SU-DHL-6 (cell line): ENCODE data around the gene ACVR1.

Source experiments
- H2AFZ ChIP-seq: fragments of 200-600 bp; sonication (generic); 2 replicates; pipeline ENCODE4 v1.6.1; 2014; ENCODE audit warnings: low read depth, mild to moderate bottlenecking, moderate library complexity, mixed read lengths, antibody characterized with exemption, low read length; ENCODE audit not compliant: severe bottlenecking
- H3F3A ChIP-seq: fragments of 200-600 bp; shearing (Covaris generic); 2 replicates; pipeline ENCODE4 v1.6.0; 2016; ENCODE audit warnings: antibody characterized with exemption, mild to moderate bottlenecking; ENCODE audit not compliant: insufficient read depth
- H3K27ac ChIP-seq: fragments of 200-600 bp; sonication (generic); 2 replicates; pipeline ENCODE4 v1.5.1; 2016; ENCODE audit warnings: low read depth, mild to moderate bottlenecking, low read length, moderate library complexity, mixed read lengths
- H3K27me3 ChIP-seq: fragments of 200-600 bp; sonication (generic), shearing (Covaris generic); 2 replicates; pipeline ENCODE4 v1.6.0; 2014; ENCODE audit warnings: mild to moderate bottlenecking, low read length
- H3K36me3 ChIP-seq: fragments of 200-600 bp; sonication (generic); 2 replicates; pipeline ENCODE4 v1.6.1; 2014; ENCODE audit warnings: mild to moderate bottlenecking, low read length, mixed read lengths
- H3K4me2 ChIP-seq: fragments of 300-600, 200-600 bp; shearing (Covaris generic), sonication (generic); 2 replicates; pipeline ENCODE4 v1.6.0; 2014; ENCODE audit warnings: low read length, low read depth, mild to moderate bottlenecking; ENCODE audit not compliant: poor library complexity, severe bottlenecking
- H3K4me3 ChIP-seq: fragments of 200-600 bp; sonication (generic); 2 replicates; pipeline ENCODE4 v1.5.1; 2014; ENCODE audit warnings: antibody characterized with exemption, low read length, mild to moderate bottlenecking, mixed read lengths; ENCODE audit not compliant: insufficient read depth, poor library complexity, severe bottlenecking
- H3K79me2 ChIP-seq: fragments of 200-600 bp; sonication (generic); 2 replicates; pipeline ENCODE4 v1.6.1; 2014; ENCODE audit warnings: mild to moderate bottlenecking, low read length, moderate library complexity; ENCODE audit not compliant: insufficient read depth
- H3K9ac ChIP-seq: fragments of 200-600 bp; sonication (generic); 2 replicates; pipeline ENCODE4 v1.7.0; 2014; ENCODE audit warnings: mild to moderate bottlenecking, low read length
- H3K9me2 ChIP-seq: fragments of 200-600 bp; sonication (generic); replicated peaks from 2 replicates; pipeline ENCODE4 v1.6.1; 2014; ENCODE audit warnings: low read length; ENCODE audit not compliant: insufficient read depth
- H3K9me3 ChIP-seq: fragments of 200-600 bp; sonication (generic); 2 replicates; pipeline ENCODE4 v1.6.1; 2014; ENCODE audit warnings: low read length, mixed read lengths; ENCODE audit not compliant: insufficient read depth
- H4K20me1 ChIP-seq: fragments of 200-600 bp; sonication (generic); 2 replicates; pipeline ENCODE4 v1.6.1; 2014; ENCODE audit warnings: low read depth, mild to moderate bottlenecking, antibody characterized with exemption, low read length, moderate library complexity, mixed read lengths
- CTCF ChIP-seq: fragments of 200-600 bp; sonication (generic); IDR thresholded peaks from one replicate; pipeline ENCODE4 v1.5.1; 2017; ENCODE audit warnings: antibody characterized with exemption, mild to moderate bottlenecking, low read length, moderate library complexity; ENCODE audit not compliant: insufficient read depth, poor library complexity, severe bottlenecking
- EZH2phosphoT487 ChIP-seq: fragments of 200-600 bp; sonication (generic), shearing (Covaris generic); conservative IDR thresholded peaks from 2 replicates; pipeline ENCODE4 v1.6.1; 2018; ENCODE audit warnings: mild to moderate bottlenecking, antibody characterized with exemption, low read length, moderate library complexity, mixed read lengths

Gene ACVR1

GRCh38 chr2:157895531-157895930, 19.4 kb upstream of the ACVR1 start:
- Histone ChIP-seq H4K20me1 (no peaks in the 10 kb centered on the region), H3K4me3 (no peak overlapping the region), H3F3A (no peaks in the 10 kb centered on the region), H3K36me3 (no peaks in the 10 kb centered on the region), H3K27me3 (no peaks in the 10 kb centered on the region), H3K4me2 (no peak overlapping the region), H3K9ac (no peak overlapping the region), H3K9me3 (no peaks in the 10 kb centered on the region), H2AFZ (no peak overlapping the region), H3K79me2 (no peaks in the 10 kb centered on the region), H3K9me2 (no peaks in the 10 kb centered on the region), H3K27ac (no peak overlapping the region)
- TF ChIP-seq CTCF: no peak

- H3K4me2 ChIP-seq: no peak overlapping the region
- no peaks in the 10 kb centered on the region for H3K27me3 ChIP-seq
- no peaks in the 10 kb centered on the region for H3K9me3 ChIP-seq
- H2AFZ ChIP-seq: no peak overlapping the region
- no peak overlapping the region for H3K9ac ChIP-seq
- H3K79me2 ChIP-seq: no peaks in the 10 kb centered on the region
- H3K4me3 ChIP-seq: no peak overlapping the region
- H3F3A ChIP-seq: no peaks in the 10 kb centered on the region
- no peaks in the 10 kb centered on the region for H3K36me3 ChIP-seq
- no peak overlapping the region for H3K27ac ChIP-seq
- TF ChIP-seq CTCF: no peak
- no peak for TF ChIP-seq EZH2phosphoT487
- H3K9me2 ChIP-seq: no peaks in the 10 kb centered on the region
- H4K20me1 ChIP-seq: no peaks in the 10 kb centered on the region
Observed at GRCh38 chr2:157894694-157895435, 18.7 kb upstream of the ACVR1 start.

- Histone ChIP-seq H3K27me3 (no peaks in the 10 kb centered on the region), H3K9ac (no peak overlapping the region), H3K27ac (no peak overlapping the region), H3K9me2 (no peaks in the 10 kb centered on the region), H3K79me2 (no peaks in the 10 kb centered on the region), H3K9me3 (no peaks in the 10 kb centered on the region), H3F3A (no peaks in the 10 kb centered on the region), H2AFZ (no peak overlapping the region), H3K4me2 (no peak overlapping the region), H4K20me1 (no peaks in the 10 kb centered on the region), H3K4me3 (no peak overlapping the region), H3K36me3 (no peaks in the 10 kb centered on the region)
- TF ChIP-seq EZH2phosphoT487 (no peak), CTCF (no peak)
Observed at GRCh38 chr2:157893611-157894010, 17.5 kb upstream of the ACVR1 start.
